GM18499 (cell line): ENCODE measurements around the gene ADCY1.

ENCODE experiments used
- ATAC-seq: cut with Tn5 transposase; IDR thresholded peaks from one replicate; pipeline ENCODE4 v1.9.1; 2021; ENCODE audit warnings: moderate number of reproducible peaks; ENCODE audit not compliant: insufficient read depth, unreplicated experiment

The ADCY1 gene

GRCh38 chr7:45576249-45576929 lies 2.2 kb downstream of the ADCY1 start:
- ATAC-seq = no peak

GRCh38 chr7:45578022-45578421 lies 3.9 kb downstream of the ADCY1 start:
- no peak for ATAC-seq

GRCh38 chr7:45578467-45578866 lies 4.3 kb downstream of the ADCY1 start:
- ATAC-seq = no peak

GRCh38 chr7:45579391-45579801 lies 5.2 kb downstream of the ADCY1 start:
- ATAC-seq = no peak

- ATAC-seq = no peak
Observed at GRCh38 chr7:45580053-45580872, 6.1 kb downstream of the ADCY1 start.

GRCh38 chr7:45581271-45581780 lies 7.2 kb downstream of the ADCY1 start:
- ATAC-seq = no peak

GRCh38 chr7:45582136-45582749 lies 8.1 kb downstream of the ADCY1 start:
- ATAC-seq = no peak

GRCh38 chr7:45582868-45583277 lies 8.7 kb downstream of the ADCY1 start:
- ATAC-seq = no peak

GRCh38 chr7:45583296-45583695 lies 9.1 kb downstream of the ADCY1 start:
- no peak for ATAC-seq

- ATAC-seq = no peak
Observed at GRCh38 chr7:45584261-45585210, 10.4 kb downstream of the ADCY1 start.

GRCh38 chr7:45585628-45586027 lies 11.5 kb downstream of the ADCY1 start:
- ATAC-seq = no peak

- ATAC-seq = no peak
Observed at GRCh38 chr7:45586542-45587520, 12.7 kb downstream of the ADCY1 start.

- no peak for ATAC-seq
Observed at GRCh38 chr7:45588466-45588865, 14.3 kb downstream of the ADCY1 start.

GRCh38 chr7:45589061-45589460 lies 14.9 kb downstream of the ADCY1 start:
- no peak for ATAC-seq

- ATAC-seq = no peak
Observed at GRCh38 chr7:45589915-45590678, 15.9 kb downstream of the ADCY1 start.

- ATAC-seq = no peak
Observed at GRCh38 chr7:45590679-45591057, 16.5 kb downstream of the ADCY1 start.

- ATAC-seq = no peak
Observed at GRCh38 chr7:45591101-45591906, 17.1 kb downstream of the ADCY1 start.
